Nucleus accumbens (tissue), 56 donors: Measurements from ENCODE around the gene CYTH1.

Experiments
- DNase-seq, 56 donors: peaks; one replicate each; lab custom pipeline; 2025; lab: John Stamatoyannopoulos, UW

CYTH1 gene

DNA sequence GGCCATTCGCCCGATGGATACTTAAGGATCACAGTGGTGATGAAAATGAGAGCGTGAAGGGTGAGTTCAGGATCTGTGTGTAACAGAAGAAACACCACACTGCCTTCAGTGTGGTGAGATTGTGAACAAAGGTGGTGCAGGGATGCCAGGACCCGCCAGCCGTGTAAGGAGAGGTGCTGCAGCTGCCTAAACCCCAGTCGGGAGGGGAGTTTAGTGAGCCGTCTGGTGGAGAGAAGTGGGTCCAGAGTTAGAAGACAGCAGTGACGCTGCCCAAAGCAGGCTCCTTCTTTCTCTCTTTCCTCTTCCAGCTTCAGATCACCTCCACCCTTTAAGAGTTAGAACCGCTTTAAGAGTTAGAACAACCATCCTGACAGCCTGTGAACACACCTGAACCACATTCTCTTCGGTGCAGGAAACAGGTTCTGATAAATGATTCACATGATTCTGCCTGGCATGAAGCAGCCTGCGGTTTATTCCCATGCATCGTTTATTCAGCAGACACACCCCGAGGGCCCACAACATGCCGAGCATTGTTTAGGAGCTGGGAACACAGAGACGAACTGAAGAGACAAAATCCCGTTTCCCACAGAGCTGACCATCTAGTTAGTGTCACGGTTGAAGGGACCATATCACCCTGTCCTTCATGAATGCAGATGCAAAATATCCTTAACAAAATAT lies 120.8 kb downstream of the CYTH1 start:
- DNase-seq, result no peak

DNA sequence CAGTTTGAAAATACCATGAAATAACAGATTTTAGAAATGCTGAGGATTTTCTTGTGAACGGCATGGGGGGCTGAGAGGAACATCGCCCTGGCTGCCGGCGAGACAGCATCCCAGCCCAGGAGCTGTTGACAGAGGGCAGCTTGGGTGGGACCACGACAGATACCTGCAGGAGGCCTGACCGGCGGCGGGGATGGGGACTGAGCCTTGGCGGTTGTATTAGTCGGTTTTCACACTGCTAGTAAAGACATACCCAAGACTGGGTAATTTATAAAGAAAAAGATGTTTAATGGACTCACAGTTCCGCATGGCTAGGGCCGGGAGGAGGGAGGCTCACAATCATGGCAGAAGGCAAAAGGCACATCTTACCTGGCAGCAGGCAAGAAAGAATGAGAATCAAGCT lies 122.5 kb downstream of the CYTH1 start:
- no peak for DNase-seq

DNA sequence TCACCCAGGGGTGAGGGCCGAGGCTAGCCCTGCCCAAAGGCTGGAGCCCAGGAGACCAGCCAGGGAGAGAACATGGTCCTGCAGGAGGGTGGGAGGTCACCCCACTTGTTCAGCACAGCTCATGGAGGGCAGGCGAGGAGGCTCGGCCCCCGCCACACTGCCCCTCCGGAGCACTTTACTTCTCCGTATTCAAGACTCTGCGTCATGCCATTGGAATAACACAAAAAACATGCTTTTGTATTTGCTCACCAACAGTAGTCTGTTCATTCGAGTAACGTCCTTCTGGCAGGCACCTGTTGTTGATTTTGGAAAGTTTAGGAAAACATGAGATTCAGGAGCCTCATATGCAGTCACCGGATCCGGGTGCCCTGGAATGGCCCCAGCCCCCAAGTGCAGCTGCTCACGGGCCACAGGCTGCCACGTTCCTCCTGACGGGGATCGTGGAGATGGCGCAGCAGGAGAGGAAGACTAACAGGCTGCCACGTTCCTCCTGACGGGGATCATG lies 123.7 kb downstream of the CYTH1 start:
- no peak for DNase-seq

DNA sequence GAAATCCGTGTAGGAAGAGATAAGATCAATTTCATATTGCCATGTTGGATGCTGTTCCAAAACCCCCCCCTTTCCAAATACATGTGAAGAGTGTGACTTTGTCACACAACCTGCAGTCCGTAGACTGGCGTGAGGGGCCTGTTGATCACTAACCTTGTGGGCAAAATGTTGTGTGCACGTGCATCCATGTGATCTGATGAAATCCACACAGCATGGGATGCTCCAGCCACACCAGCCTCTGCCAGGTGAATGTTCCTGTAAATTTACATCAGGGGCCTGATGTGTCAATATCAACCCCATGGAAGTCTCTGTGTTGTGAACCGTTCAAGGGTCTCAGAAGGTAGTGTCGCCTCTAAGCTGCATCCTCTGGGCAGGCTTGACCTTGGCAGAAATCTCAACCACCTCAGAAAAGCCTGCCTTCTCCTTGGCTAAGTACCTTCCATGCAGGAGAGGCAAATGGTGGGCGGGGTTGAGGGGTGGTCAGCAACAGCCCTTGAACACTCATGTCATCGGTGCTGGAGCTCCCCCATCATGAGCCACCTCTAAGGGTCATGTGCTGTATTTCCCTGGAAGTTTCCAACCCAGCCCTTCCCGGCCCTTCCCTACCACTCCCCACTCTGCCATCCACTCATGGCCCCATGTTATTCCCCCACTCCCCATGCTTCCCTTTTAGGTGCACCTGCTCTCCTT lies 126.7 kb downstream of the CYTH1 start:
- DNase-seq, result no peak

GRCh38 chr17:78654325-78654724 lies 127.7 kb downstream of the CYTH1 start:
- DNase-seq, result no peak

- no peak for DNase-seq
These were observed 128.7 kb downstream of the CYTH1 start for GRCh38 chr17:78653382-78653781.

DNA sequence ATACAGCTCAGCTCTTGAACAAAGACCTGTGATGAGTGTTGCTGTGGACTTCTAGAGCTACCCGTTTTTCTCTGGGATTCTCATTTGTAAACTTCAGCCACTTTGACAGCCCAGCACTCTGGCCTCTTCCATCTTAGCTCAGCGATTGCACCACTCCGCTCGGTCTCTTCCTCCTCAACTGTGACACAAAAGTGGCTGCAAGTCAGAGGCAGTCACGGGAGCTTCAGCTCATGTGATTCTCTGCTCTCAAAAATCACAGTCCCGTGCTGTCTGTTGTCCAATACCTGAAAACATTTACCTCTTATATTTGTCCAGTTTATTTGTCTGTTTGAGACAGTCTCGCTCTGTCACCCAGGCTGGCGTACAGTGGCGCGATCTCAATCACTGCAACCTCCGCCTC lies 129.2 kb downstream of the CYTH1 start:
- DNase-seq, result no peak

GRCh38 chr17:78652024-78652423 lies 130.0 kb downstream of the CYTH1 start:
- no peak for DNase-seq

GRCh38 chr17:78651554-78651953 lies 130.5 kb downstream of the CYTH1 start:
- DNase-seq, result no peak

DNA sequence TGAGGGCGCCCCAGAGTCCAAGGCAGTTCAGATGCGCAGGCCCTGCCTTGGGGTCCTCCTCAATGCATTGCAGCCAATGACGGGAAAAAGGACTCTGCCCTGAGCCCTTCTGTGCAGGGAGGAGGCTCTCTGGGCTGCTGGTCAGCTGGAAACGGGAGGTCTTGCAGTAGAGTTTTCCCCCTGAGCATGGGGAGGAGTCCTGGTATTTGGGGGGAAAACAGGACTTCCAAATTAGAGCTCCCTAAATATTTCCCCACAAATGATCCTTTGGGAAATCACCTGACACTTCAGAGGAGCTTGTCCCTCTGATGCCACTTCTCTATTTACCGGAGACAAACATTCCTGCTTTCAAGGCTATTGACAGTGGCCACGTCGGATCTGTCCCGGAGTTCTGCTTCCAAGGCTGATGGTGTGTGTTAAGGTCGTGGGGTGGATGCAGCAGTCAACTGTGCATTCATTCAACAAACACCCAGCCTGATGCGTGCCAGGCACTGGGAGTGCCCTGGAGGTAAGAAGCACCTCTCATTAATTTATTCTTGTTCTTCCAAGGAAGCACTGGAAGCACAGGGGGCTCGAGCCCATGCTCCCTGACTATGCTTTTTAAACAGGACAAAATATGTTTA lies 131.9 kb downstream of the CYTH1 start:
- no peak for DNase-seq

- no peak for DNase-seq
These were observed 133.8 kb downstream of the CYTH1 start for GRCh38 chr17:78648293-78648692.

DNA sequence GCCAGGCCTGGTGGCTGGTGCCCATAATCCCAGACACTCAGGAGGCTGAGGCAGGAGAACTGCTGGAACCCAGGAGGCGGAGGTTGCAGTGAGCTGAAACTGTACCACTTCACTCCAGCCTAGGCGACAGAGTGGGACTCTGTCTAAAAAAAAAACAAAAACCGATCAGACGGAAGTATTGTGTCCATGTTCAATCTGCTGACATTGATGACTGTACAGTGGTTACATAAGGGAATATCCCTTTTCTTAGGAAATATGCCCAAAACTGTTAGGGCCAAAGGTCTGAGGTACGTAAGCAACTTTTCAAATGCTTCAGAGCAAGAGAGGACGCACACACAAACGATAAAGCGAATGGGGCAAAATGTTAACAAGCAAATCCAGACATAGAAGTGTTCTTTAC lies 135.0 kb downstream of the CYTH1 start:
- no peak for DNase-seq

DNA sequence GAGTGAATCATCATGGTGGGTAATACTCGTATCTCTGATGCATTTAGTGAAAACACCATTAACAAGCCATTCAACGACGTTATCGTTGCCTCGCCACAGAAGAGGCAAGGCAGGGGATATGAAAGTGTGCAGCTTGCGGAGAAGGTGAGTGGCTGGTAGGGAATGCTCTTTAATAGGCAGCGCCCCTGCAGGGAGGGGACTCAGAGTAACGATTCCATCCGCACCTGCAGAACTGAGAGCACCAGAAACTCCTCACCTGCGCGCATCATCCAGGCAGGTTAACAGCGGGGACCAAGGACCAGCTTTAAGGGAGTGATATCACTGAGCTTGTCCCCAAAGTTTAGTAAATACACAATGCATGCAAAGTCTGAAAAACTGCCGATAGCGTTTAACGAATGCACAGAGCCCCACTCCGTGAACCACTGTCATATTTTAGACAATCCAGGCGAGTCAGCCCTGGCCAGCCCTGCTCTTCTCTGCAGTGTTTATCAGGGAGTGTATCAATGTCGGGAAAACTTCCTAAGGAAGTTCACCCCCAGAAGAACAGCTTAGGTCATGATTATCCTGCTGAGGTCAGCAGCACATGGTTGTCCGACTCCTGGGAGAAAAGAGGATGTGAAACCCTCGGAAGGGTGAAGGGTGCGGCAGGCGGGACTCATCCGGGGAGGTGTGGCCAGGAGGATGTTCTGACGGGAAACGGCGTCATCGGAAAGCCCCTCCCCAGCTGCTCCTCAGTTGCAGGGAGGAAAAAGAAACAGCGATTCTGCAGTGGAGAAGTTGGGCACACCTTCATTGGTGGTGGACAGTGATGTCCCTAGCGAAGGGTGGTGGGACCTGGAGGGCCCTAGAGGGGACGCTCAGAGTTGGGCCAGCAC lies 136.4 kb downstream of the CYTH1 start:
- peak in 27 of 56 donors; percentile 10 to 59 (median 18) for DNase-seq

GRCh38 chr17:78644931-78645351 lies 137.1 kb downstream of the CYTH1 start:
- DNase-seq, result no peak

- DNase-seq, result no peak
These were observed 137.8 kb downstream of the CYTH1 start for GRCh38 chr17:78644224-78644623.

GRCh38 chr17:78643326-78643725 lies 138.7 kb downstream of the CYTH1 start:
- no peak for DNase-seq

GRCh38 chr17:78642707-78643106 lies 139.4 kb downstream of the CYTH1 start:
- no peak for DNase-seq

- DNase-seq, result no peak
These were observed 140.4 kb downstream of the CYTH1 start for GRCh38 chr17:78641666-78642065.

DNA sequence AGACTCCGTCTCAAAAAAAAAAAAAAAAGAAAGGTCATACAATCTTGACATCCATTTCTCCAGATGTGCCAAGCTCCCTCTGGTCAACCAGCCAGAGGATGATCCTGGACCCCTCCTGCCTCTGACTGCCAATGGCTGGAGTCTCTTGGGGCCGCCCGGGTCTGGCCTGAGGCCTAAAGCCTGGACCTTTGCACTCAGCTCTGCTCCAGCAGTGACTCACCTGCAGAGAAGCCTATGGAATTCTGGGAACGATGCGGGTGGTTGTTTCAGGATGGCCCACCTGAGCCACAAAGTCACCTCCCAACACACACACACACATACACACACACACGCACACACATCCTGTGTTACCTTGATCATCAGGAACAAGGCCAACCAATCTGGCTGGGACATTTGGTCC lies 140.8 kb downstream of the CYTH1 start:
- no peak for DNase-seq

DNA sequence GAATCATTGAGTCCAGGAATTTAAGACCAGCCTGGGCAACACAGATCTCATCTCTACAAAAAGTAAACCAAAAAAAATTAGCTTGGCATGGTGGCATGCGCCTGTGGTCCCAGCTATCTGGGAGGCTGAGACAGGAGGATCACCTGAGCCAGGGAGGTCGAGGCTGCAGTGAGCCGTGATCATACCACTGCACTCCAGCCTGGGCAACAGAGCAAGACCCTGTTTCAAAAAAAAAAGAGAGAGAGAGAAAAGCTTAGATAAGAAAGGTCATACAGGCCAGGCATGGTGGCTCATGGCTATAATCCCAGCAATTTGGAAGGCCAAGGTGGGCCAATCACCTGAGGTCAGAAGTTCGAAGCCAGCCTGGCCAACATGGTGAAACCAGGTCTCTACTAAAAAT lies 141.4 kb downstream of the CYTH1 start:
- no peak for DNase-seq
